Measurements from ENCODE around the gene LCAT.

The LCAT gene

DNA sequence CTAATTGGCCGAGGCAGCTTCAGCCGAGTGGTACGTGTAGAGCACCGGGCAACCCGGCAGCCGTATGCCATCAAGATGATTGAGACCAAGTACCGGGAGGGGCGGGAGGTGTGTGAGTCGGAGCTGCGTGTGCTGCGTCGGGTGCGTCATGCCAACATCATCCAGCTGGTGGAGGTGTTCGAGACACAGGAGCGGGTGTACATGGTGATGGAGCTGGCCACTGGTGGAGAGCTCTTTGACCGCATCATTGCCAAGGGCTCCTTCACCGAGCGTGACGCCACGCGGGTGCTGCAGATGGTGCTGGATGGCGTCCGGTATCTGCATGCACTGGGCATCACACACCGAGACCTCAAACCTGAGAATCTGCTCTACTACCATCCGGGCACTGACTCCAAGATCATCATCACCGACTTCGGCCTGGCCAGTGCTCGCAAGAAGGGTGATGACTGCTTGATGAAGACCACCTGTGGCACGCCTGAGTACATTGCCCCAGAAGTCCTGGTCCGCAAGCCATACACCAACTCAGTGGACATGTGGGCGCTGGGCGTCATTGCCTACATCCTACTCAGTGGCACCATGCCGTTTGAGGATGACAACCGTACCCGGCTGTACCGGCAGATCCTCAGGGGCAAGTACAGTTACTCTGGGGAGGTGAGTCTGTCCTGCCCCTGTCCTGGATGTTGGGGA lies 34.7 kb downstream of the LCAT start:
- Histone ChIP-seq H3K9ac (ENCODE audit: low read depth, low read length) (no peak overlapping the region), H3K36me3 (ENCODE audit: control insufficient read depth, insufficient read depth, low read length) (peaks cover 15% of the 10 kb centered on the region)

GRCh38 chr16:67907397-67908180 lies 36.3 kb downstream of the LCAT start:
- Histone ChIP-seq H3K9me3 (ENCODE audit: control insufficient read depth, insufficient read depth, low read length) (no peaks in the 10 kb centered on the region), H3K4me1 (ENCODE audit: control insufficient read depth, insufficient read depth, low read length) (no peaks in the 10 kb centered on the region), H3K36me3 (ENCODE audit: control insufficient read depth, insufficient read depth, low read length) (peaks cover 15% of the 10 kb centered on the region), H3K9ac (ENCODE audit: low read depth, low read length) (no peak overlapping the region), H3K27me3 (ENCODE audit: control insufficient read depth, insufficient read depth, low read length) (no peaks in the 10 kb centered on the region), H3K4me3 (ENCODE audit: low read depth, low read length) (no peak overlapping the region)

More for the DNA sequence above, 34.7 kb downstream of the LCAT start:
- Histone ChIP-seq H3K4me3 (ENCODE audit: low read depth, low read length) (no peak overlapping the region), H3K9me3 (ENCODE audit: control insufficient read depth, insufficient read depth, low read length) (no peaks in the 10 kb centered on the region), H3K27me3 (ENCODE audit: control insufficient read depth, insufficient read depth, low read length) (no peaks in the 10 kb centered on the region), H3K4me1 (ENCODE audit: control insufficient read depth, insufficient read depth, low read length) (no peaks in the 10 kb centered on the region)

- no peak overlapping the region for H3K4me3 ChIP-seq (ENCODE audit: low read depth, low read length)
- no peaks in the 10 kb centered on the region for H3K9me3 ChIP-seq (ENCODE audit: control insufficient read depth, insufficient read depth, low read length)
- no peaks in the 10 kb centered on the region for H3K27me3 ChIP-seq (ENCODE audit: control insufficient read depth, insufficient read depth, low read length)
- no peaks in the 10 kb centered on the region for H3K36me3 ChIP-seq (ENCODE audit: control insufficient read depth, insufficient read depth, low read length)
- no peaks in the 10 kb centered on the region for H3K4me1 ChIP-seq (ENCODE audit: control insufficient read depth, insufficient read depth, low read length)
- no peak overlapping the region for H3K9ac ChIP-seq (ENCODE audit: low read depth, low read length)
These were observed 41.1 kb downstream of the LCAT start for GRCh38 chr16:67902831-67903230.

DNA sequence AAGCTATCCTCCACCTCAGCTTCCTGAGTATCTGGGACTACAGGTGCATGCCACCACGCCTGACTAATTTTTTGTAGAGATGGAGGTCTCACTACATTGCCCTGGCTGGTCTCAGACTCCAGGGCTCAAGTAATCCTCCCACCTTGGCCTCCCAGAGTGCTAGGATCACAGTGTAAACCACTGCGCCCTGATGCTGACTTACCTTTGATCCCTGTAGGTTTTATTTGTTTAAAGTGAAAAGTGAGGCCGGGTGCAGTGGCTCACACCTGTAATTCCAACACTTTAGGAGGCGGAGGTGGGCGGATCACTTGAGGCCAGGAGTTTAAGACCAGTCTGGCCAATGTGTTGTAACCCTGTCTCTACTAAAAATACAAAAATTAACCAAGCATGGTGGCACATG lies 42.2 kb downstream of the LCAT start:
- Histone ChIP-seq H3K4me3 (ENCODE audit: low read depth, low read length) (no peak overlapping the region), H3K9ac (ENCODE audit: low read depth, low read length) (no peak overlapping the region), H3K9me3 (ENCODE audit: control insufficient read depth, insufficient read depth, low read length) (no peaks in the 10 kb centered on the region), H3K27me3 (ENCODE audit: control insufficient read depth, insufficient read depth, low read length) (no peaks in the 10 kb centered on the region), H3K4me1 (ENCODE audit: control insufficient read depth, insufficient read depth, low read length) (no peaks in the 10 kb centered on the region), H3K36me3 (ENCODE audit: control insufficient read depth, insufficient read depth, low read length) (no peaks in the 10 kb centered on the region)

DNA sequence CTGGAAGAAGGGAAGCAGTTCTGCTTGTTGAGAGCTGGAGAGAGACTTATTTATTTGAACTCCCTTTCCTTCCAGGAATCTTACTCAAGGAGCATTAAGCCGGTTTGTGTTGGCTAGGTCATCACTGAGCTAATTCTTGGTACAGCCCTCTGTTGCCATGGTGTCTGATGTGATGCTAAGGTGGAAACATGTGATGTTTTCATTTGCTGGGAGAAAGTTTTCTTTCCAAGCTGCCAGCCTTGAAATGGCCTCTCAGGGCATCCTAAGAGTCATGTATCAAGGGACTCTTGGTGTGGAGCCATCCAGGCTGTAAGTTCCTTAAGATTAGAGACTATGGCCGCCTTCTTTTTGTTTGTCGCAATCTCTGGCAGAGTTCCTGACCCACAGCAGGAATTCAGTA lies 46.7 kb downstream of the LCAT start:
- Histone ChIP-seq H3K4me1 (ENCODE audit: control insufficient read depth, insufficient read depth, low read length) (peaks cover 4% of the 10 kb centered on the region), H3K4me3 (ENCODE audit: low read depth, low read length) (no peak overlapping the region), H3K27me3 (ENCODE audit: control insufficient read depth, insufficient read depth, low read length) (no peaks in the 10 kb centered on the region), H3K9ac (ENCODE audit: low read depth, low read length) (no peak overlapping the region), H3K36me3 (ENCODE audit: control insufficient read depth, insufficient read depth, low read length) (no peaks in the 10 kb centered on the region), H3K9me3 (ENCODE audit: control insufficient read depth, insufficient read depth, low read length) (no peaks in the 10 kb centered on the region)

GRCh38 chr16:67893743-67894399 lies 50.0 kb downstream of the LCAT start:
- Histone ChIP-seq H3K27me3 (ENCODE audit: control insufficient read depth, insufficient read depth, low read length) (no peaks in the 10 kb centered on the region), H3K4me1 (ENCODE audit: control insufficient read depth, insufficient read depth, low read length) (peaks cover 4% of the 10 kb centered on the region)

GRCh38 chr16:67892899-67893742 lies 50.8 kb downstream of the LCAT start, which contains the start of gene PSKH1:
Gene PSKH1, plus strand, starts transcription at chr16:67893254. Its CDS starts 15,496 bp downstream, at chr16:67908750.
- H3K9me3 ChIP-seq (ENCODE audit: control insufficient read depth, insufficient read depth, low read length): no peaks in the 10 kb centered on the region
- no peaks in the 10 kb centered on the region for H3K27me3 ChIP-seq (ENCODE audit: control insufficient read depth, insufficient read depth, low read length)
- H3K9ac ChIP-seq (ENCODE audit: low read depth, low read length): peak within 1 kb of the TSS; percentile 91
- peak within 1 kb of the TSS; percentile 98 for H3K4me3 ChIP-seq (ENCODE audit: low read depth, low read length)
- peaks cover 4% of the 10 kb centered on the region for H3K4me1 ChIP-seq (ENCODE audit: control insufficient read depth, insufficient read depth, low read length)
- H3K36me3 ChIP-seq (ENCODE audit: control insufficient read depth, insufficient read depth, low read length): no peaks in the 10 kb centered on the region

More at GRCh38 chr16:67893743-67894399, 50.0 kb downstream of the LCAT start:
- Histone ChIP-seq H3K36me3 (ENCODE audit: control insufficient read depth, insufficient read depth, low read length) (no peaks in the 10 kb centered on the region), H3K9me3 (ENCODE audit: control insufficient read depth, insufficient read depth, low read length) (no peaks in the 10 kb centered on the region), H3K9ac (ENCODE audit: low read depth, low read length) (peak overlapping the region; percentile 91), H3K4me3 (ENCODE audit: low read depth, low read length) (peak overlapping the region; percentile 98)

DNA sequence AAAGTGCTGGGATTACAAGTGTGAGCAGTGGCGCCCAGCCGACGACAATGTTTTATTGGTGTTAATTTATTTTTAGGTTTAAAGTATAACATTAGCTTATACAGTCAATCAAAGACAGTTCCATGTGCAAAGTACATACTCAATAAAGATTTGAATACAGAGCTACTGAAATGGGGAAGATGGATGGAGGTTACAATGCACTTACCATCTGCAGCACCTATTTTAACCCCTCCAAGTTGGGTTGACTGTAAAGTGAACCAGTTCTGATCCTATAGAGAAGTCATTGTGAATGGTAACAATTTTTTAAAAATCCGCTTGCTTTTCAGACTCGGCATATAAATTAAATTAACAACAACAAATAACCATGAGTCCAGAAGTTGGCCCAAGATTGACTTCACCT lies 51.5 kb downstream of the LCAT start:
- Histone ChIP-seq H3K4me1 (ENCODE audit: control insufficient read depth, insufficient read depth, low read length) (peaks cover 4% of the 10 kb centered on the region), H3K36me3 (ENCODE audit: control insufficient read depth, insufficient read depth, low read length) (no peaks in the 10 kb centered on the region), H3K9me3 (ENCODE audit: control insufficient read depth, insufficient read depth, low read length) (no peaks in the 10 kb centered on the region), H3K9ac (ENCODE audit: low read depth, low read length) (peak overlapping the region; percentile 65), H3K4me3 (ENCODE audit: low read depth, low read length) (peak overlapping the region; percentile 60), H3K27me3 (ENCODE audit: control insufficient read depth, insufficient read depth, low read length) (no peaks in the 10 kb centered on the region)
